ENCODE measurements around the gene USP7. TPM values are rescaled to one million over a fixed set of nuclear protein-coding genes. Genes with fewer than 3 reads are reported as not detected.

The USP7 gene
- total and polyA plus RNA-seq, 3 experiments from 2014 or later, result 12.6 to 192 (median 189) TPM

- Histone ChIP-seq H3K4me3 (ENCODE audit: low read length) (no peak overlapping the region), H3K4me1 (ENCODE audit: insufficient read depth, low read length) (peaks cover 3% of the 10 kb centered on the region), H3K27ac (ENCODE audit: low read depth, low read length) (no peak overlapping the region), H3K36me3 (ENCODE audit: insufficient read depth, low read length) (no peaks in the 10 kb centered on the region), H3K9me3 (ENCODE audit: low read length) (no peaks in the 10 kb centered on the region), H3K27me3 (ENCODE audit: insufficient read depth, low read length, poor library complexity, severe bottlenecking) (no peaks in the 10 kb centered on the region)
- POLR2A ChIA-PET, result no interaction called here
- no peak overlapping the region for H3K4me3 Mint-ChIP-seq
- H3K36me3 Mint-ChIP-seq, result no peaks in the 10 kb centered on the region
- CTCF ChIA-PET, result interaction anchor here (1.4 kb wide), 1 partner anchor 55 kb away, joined by 4 read pairs; no protein-coding TSS in a partner anchor
- H3K27me3 Mint-ChIP-seq, result peaks cover 5 to 13% of the 10 kb centered on the region in 2 donors
- peaks cover 2 to 5% (median 4%) of the 10 kb centered on the region in 3 donors for H3K4me1 Mint-ChIP-seq
- DNase-seq, result no peak
- no peak overlapping the region for H3K27ac Mint-ChIP-seq
- H3K9me3 Mint-ChIP-seq, result no peaks in the 10 kb centered on the region
Measured at GRCh38 chr16:9003763-9004162, 40.1 kb upstream of the USP7 start.

- peaks cover 5 to 10% of the 10 kb centered on the region in 2 donors for H3K27me3 Mint-ChIP-seq
- no peaks in the 10 kb centered on the region for H3K9me3 Mint-ChIP-seq
- Histone ChIP-seq H3K4me3 (ENCODE audit: low read length) (no peak overlapping the region), H3K4me1 (ENCODE audit: insufficient read depth, low read length) (no peaks in the 10 kb centered on the region), H3K36me3 (ENCODE audit: insufficient read depth, low read length) (no peaks in the 10 kb centered on the region), H3K27me3 (ENCODE audit: insufficient read depth, low read length, poor library complexity, severe bottlenecking) (no peaks in the 10 kb centered on the region), H3K9me3 (ENCODE audit: low read length) (no peaks in the 10 kb centered on the region), H3K27ac (ENCODE audit: low read depth, low read length) (no peak overlapping the region)
- H3K36me3 Mint-ChIP-seq, result no peaks in the 10 kb centered on the region
- no peak overlapping the region for H3K27ac Mint-ChIP-seq
- H3K4me3 Mint-ChIP-seq, result no peak overlapping the region
- ChIA-PET POLR2A (no interaction called here), CTCF (interaction anchor here (0.7 to 1.4 kb wide), 3 partner anchors 9 to 66 kb away, joined by 3 to 4 read pairs (median 4); no protein-coding TSS in a partner anchor)
- no peak for DNase-seq
- H3K4me1 Mint-ChIP-seq, result peaks cover 0 to under 1% (median 0%) of the 10 kb centered on the region in 3 donors
Measured at GRCh38 chr16:9003322-9003721, 39.6 kb upstream of the USP7 start.

GRCh38 chr16:9002042-9002441 is 38.3 kb upstream of the USP7 start:
- Mint-ChIP-seq H3K27ac (no peak overlapping the region), H3K27me3 (peaks cover 2 to 4% of the 10 kb centered on the region in 2 donors), H3K9me3 (no peaks in the 10 kb centered on the region), H3K36me3 (no peaks in the 10 kb centered on the region), H3K4me3 (no peak overlapping the region), H3K4me1 (no peaks in the 10 kb centered on the region)
- Histone ChIP-seq H3K4me3 (ENCODE audit: low read length) (no peak overlapping the region), H3K4me1 (ENCODE audit: insufficient read depth, low read length) (no peaks in the 10 kb centered on the region), H3K27me3 (ENCODE audit: insufficient read depth, low read length, poor library complexity, severe bottlenecking) (no peaks in the 10 kb centered on the region), H3K36me3 (ENCODE audit: insufficient read depth, low read length) (no peaks in the 10 kb centered on the region), H3K9me3 (ENCODE audit: low read length) (no peaks in the 10 kb centered on the region), H3K27ac (ENCODE audit: low read depth, low read length) (no peak overlapping the region)
- CTCF ChIA-PET, result interaction anchor here (1.4 kb wide), 1 partner anchor 10 kb away, joined by 3 read pairs; no protein-coding TSS in a partner anchor
- POLR2A ChIA-PET, result no interaction called here
- DNase-seq, result no peak

GRCh38 chr16:9000664-9001063 is 37.0 kb upstream of the USP7 start:
- Mint-ChIP-seq H3K4me3 (no peak overlapping the region), H3K36me3 (no peaks in the 10 kb centered on the region), H3K9me3 (no peaks in the 10 kb centered on the region), H3K4me1 (no peaks in the 10 kb centered on the region), H3K27ac (no peak overlapping the region), H3K27me3 (peaks cover 0 to 2% of the 10 kb centered on the region in 2 donors)
- no peaks in the 10 kb centered on the region for H3K9me3 ChIP-seq (ENCODE audit: low read length)
- no peak for DNase-seq
- H3K4me3 ChIP-seq (ENCODE audit: low read length), result no peak overlapping the region
- no peak overlapping the region for H3K27ac ChIP-seq (ENCODE audit: low read depth, low read length)
- no peaks in the 10 kb centered on the region for H3K4me1 ChIP-seq (ENCODE audit: insufficient read depth, low read length)
- POLR2A ChIA-PET, result no interaction called here
- H3K36me3 ChIP-seq (ENCODE audit: insufficient read depth, low read length), result no peaks in the 10 kb centered on the region
- H3K27me3 ChIP-seq (ENCODE audit: insufficient read depth, low read length, poor library complexity, severe bottlenecking), result no peaks in the 10 kb centered on the region
- CTCF ChIA-PET, result no interaction called here

DNA sequence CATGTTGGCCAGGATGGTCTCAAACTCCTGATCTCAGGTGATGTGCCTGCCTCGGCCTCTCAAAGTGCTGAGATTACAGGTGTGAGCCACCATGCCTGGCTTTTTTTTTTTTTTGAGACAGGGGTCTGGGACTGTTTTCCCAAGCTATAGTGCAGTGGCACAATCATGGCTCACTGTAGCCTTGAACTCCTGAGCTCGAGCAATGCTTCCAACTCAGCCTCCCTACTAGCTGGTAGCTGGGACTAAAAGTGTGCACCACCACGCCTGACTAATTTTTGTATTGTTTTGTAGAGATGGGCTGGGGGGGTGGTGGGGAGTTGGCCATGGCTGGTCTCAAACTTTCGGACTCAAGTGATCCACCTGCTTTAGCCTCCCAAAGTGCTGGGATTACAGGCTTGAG is 36.1 kb upstream of the USP7 start:
- H3K4me3 ChIP-seq (ENCODE audit: low read length), result no peak overlapping the region
- Mint-ChIP-seq H3K4me1 (no peaks in the 10 kb centered on the region), H3K36me3 (no peaks in the 10 kb centered on the region), H3K9me3 (no peaks in the 10 kb centered on the region), H3K27ac (no peak overlapping the region), H3K4me3 (no peak overlapping the region), H3K27me3 (no peaks in the 10 kb centered on the region)
- no peaks in the 10 kb centered on the region for H3K9me3 ChIP-seq (ENCODE audit: low read length)
- H3K36me3 ChIP-seq (ENCODE audit: insufficient read depth, low read length), result no peaks in the 10 kb centered on the region
- H3K4me1 ChIP-seq (ENCODE audit: insufficient read depth, low read length), result no peaks in the 10 kb centered on the region
- no peak for DNase-seq
- ChIA-PET POLR2A (no interaction called here), CTCF (no interaction called here)
- no peaks in the 10 kb centered on the region for H3K27me3 ChIP-seq (ENCODE audit: insufficient read depth, low read length, poor library complexity, severe bottlenecking)
- no peak overlapping the region for H3K27ac ChIP-seq (ENCODE audit: low read depth, low read length)

- no peaks in the 10 kb centered on the region for H3K27me3 ChIP-seq (ENCODE audit: insufficient read depth, low read length, poor library complexity, severe bottlenecking)
- no peaks in the 10 kb centered on the region for H3K27me3 Mint-ChIP-seq
- no peaks in the 10 kb centered on the region for H3K9me3 Mint-ChIP-seq
- POLR2A ChIA-PET, result no interaction called here
- CTCF ChIA-PET, result interaction anchor here (3.7 kb wide), 1 partner anchor 10 kb away, joined by 28 read pairs; no protein-coding TSS in a partner anchor
- H3K9me3 ChIP-seq (ENCODE audit: low read length), result no peaks in the 10 kb centered on the region
- no peaks in the 10 kb centered on the region for H3K4me1 ChIP-seq (ENCODE audit: insufficient read depth, low read length)
- no peaks in the 10 kb centered on the region for H3K4me1 Mint-ChIP-seq
- H3K4me3 Mint-ChIP-seq, result no peak overlapping the region
- H3K27ac Mint-ChIP-seq, result no peak overlapping the region
- no peak overlapping the region for H3K27ac ChIP-seq (ENCODE audit: low read depth, low read length)
- no peaks in the 10 kb centered on the region for H3K36me3 Mint-ChIP-seq
- DNase-seq, result no peak
- no peaks in the 10 kb centered on the region for H3K36me3 ChIP-seq (ENCODE audit: insufficient read depth, low read length)
- no peak overlapping the region for H3K4me3 ChIP-seq (ENCODE audit: low read length)
Measured at GRCh38 chr16:8998108-8998507, 34.4 kb upstream of the USP7 start.

GRCh38 chr16:8996891-8997290 is 33.2 kb upstream of the USP7 start:
- Histone ChIP-seq H3K9me3 (ENCODE audit: low read length) (no peaks in the 10 kb centered on the region), H3K4me1 (ENCODE audit: insufficient read depth, low read length) (no peaks in the 10 kb centered on the region), H3K27me3 (ENCODE audit: insufficient read depth, low read length, poor library complexity, severe bottlenecking) (no peaks in the 10 kb centered on the region), H3K36me3 (ENCODE audit: insufficient read depth, low read length) (no peaks in the 10 kb centered on the region), H3K27ac (ENCODE audit: low read depth, low read length) (no peak overlapping the region), H3K4me3 (ENCODE audit: low read length) (no peak overlapping the region)
- Mint-ChIP-seq H3K27ac (no peak overlapping the region), H3K27me3 (no peaks in the 10 kb centered on the region), H3K4me1 (no peaks in the 10 kb centered on the region), H3K4me3 (no peak overlapping the region), H3K36me3 (no peaks in the 10 kb centered on the region), H3K9me3 (no peaks in the 10 kb centered on the region)
- ChIA-PET CTCF (interaction anchor here (1.3 to 3.7 kb wide), 2 partner anchors 11 to 60 kb away, joined by 4 to 28 read pairs; no protein-coding TSS in a partner anchor), POLR2A (no interaction called here)
- no peak for DNase-seq

DNA sequence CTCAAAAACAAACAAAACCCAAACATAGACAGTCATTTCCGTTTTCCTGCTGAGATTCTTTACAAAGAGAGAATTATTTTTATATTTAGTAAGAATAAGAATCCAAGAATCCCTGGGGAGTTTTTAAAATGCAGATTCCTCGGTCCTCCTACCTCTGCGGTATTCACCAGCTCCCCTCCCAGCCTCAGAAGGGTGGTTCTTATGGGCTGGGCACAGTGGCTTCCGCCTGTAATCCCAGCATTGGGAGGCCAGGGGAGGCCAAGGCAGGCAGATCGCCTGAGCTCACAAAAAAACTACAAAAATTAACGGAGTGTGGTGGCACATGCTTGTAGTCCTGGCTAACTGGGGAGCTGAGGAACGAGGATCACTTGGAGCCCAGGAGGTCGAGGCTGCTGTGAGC is 26.7 kb upstream of the USP7 start:
- POLR2A ChIA-PET, result no interaction called here
- Mint-ChIP-seq H3K4me3 (no peak overlapping the region), H3K27me3 (peaks cover 0 to 2% of the 10 kb centered on the region in 2 donors), H3K9me3 (no peaks in the 10 kb centered on the region), H3K27ac (no peak overlapping the region), H3K36me3 (no peaks in the 10 kb centered on the region), H3K4me1 (no peaks in the 10 kb centered on the region)
- CTCF ChIA-PET, result interaction anchor here (1.6 kb wide), 1 partner anchor 18 kb away, joined by 6 read pairs; no protein-coding TSS in a partner anchor
- DNase-seq, result no peak
- no peaks in the 10 kb centered on the region for H3K4me1 ChIP-seq (ENCODE audit: insufficient read depth, low read length)
- no peaks in the 10 kb centered on the region for H3K36me3 ChIP-seq (ENCODE audit: insufficient read depth, low read length)
- no peak overlapping the region for H3K4me3 ChIP-seq (ENCODE audit: low read length)
- no peaks in the 10 kb centered on the region for H3K27me3 ChIP-seq (ENCODE audit: insufficient read depth, low read length, poor library complexity, severe bottlenecking)
- H3K9me3 ChIP-seq (ENCODE audit: low read length), result no peaks in the 10 kb centered on the region
- no peak overlapping the region for H3K27ac ChIP-seq (ENCODE audit: low read depth, low read length)

Data from CD8-positive, alpha-beta memory T cell (primary cell).